Measurements from ENCODE around the gene ITFG2. TPM values are rescaled to one million over a fixed set of nuclear protein-coding genes. Genes with fewer than 3 reads are reported as not detected.
A peak's percentile ranks its signal among the peaks of the same experiment; 100 is the strongest.

Gene ITFG2
- total and polyA plus RNA-seq, 12 donors: 10.4 to 30.3 (median 13.3) TPM

GRCh38 chr12:2845280-2845679 lies 32.8 kb downstream of the ITFG2 start:
- no peaks in the 10 kb centered on the region for H3K9me3 ChIP-seq
- H3K4me1 ChIP-seq: peaks cover 0 to 15% (median 0%) of the 10 kb centered on the region in 9 donors
- TF ChIP-seq CTCF (IDR thresholded peaks at IDR 0.05): no peak
- H3K27me3 ChIP-seq: no peaks in the 10 kb centered on the region
- no peak overlapping the region for H3K4me3 ChIP-seq
- DNase-seq (peak; percentile 28 to 50), ATAC-seq (peak; percentile 18 to 87 (median 70))
- 36 to 52% methylated on average over 6 of the region's 6 CpGs for WGBS, 2 donors
- H3K36me3 ChIP-seq: peaks cover 0 to 23% (median 0%) of the 10 kb centered on the region in 9 donors
- peak overlapping the region in 5 of 10 donors; percentile 19 to 63 (median 36) for H3K27ac ChIP-seq
- intact Hi-C loops (cut with DNase I): loop anchor here in 1 of 10 donors (5.0 kb wide), 1 partner anchor 192 kb away; no protein-coding TSS in a partner anchor

- Histone ChIP-seq H3K4me1 (peaks cover 0 to 5% (median 0%) of the 10 kb centered on the region in 9 donors), H3K4me3 (no peak overlapping the region), H3K27me3 (no peaks in the 10 kb centered on the region), H3K9me3 (no peaks in the 10 kb centered on the region), H3K27ac (no peak overlapping the region), H3K36me3 (peaks cover 0 to 10% (median 0%) of the 10 kb centered on the region in 9 donors)
- DNase-seq (no peak), ATAC-seq (no peak)
- no peak for TF ChIP-seq CTCF (IDR thresholded peaks at IDR 0.05)
- 86 to 89% methylated on average over 3 of the region's 3 CpGs for WGBS, 2 donors
- intact Hi-C loops (cut with DNase I): loop anchor here in 8 of 10 donors (5.0 to 10.0 kb wide), 3 partner anchors 93 to 183 kb away; no protein-coding TSS in a partner anchor
Measured at GRCh38 chr12:2851931-2852330, 39.5 kb downstream of the ITFG2 start.

- Histone ChIP-seq H3K4me1 (peaks cover 0 to 5% (median 0%) of the 10 kb centered on the region in 9 donors), H3K36me3 (peaks cover 0 to 13% (median 0%) of the 10 kb centered on the region in 9 donors), H3K27ac (no peak overlapping the region), H3K9me3 (no peaks in the 10 kb centered on the region), H3K4me3 (no peak overlapping the region), H3K27me3 (no peaks in the 10 kb centered on the region)
- DNase-seq (peak; percentile 85), ATAC-seq (peak; percentile 77 to 94 (median 90))
- WGBS, 2 donors: 16 to 18% methylated on average over 11 of the region's 11 CpGs
- peak; percentile 77 to 89 (median 87) for TF ChIP-seq CTCF (IDR thresholded peaks at IDR 0.05)
- intact Hi-C loops (cut with DNase I): loop anchor here in 8 of 10 donors (5.0 to 10.0 kb wide), 3 partner anchors 91 to 181 kb away; no protein-coding TSS in a partner anchor
Measured at GRCh38 chr12:2853626-2854025, 41.2 kb downstream of the ITFG2 start.

- Histone ChIP-seq H3K4me3 (no peak overlapping the region), H3K27ac (no peak overlapping the region), H3K4me1 (peaks cover 0 to 5% (median 0%) of the 10 kb centered on the region in 9 donors), H3K27me3 (no peaks in the 10 kb centered on the region), H3K9me3 (no peaks in the 10 kb centered on the region), H3K36me3 (peaks cover 0 to 25% (median 0%) of the 10 kb centered on the region in 9 donors)
- DNase-seq (no peak), ATAC-seq (no peak)
- no peak for TF ChIP-seq CTCF (IDR thresholded peaks at IDR 0.05)
- 93% methylated on average over 25 of the region's 25 CpGs for WGBS, 2 donors
- intact Hi-C loops (cut with DNase I): loop anchor here in 8 of 10 donors (5.0 to 10.0 kb wide), 3 partner anchors 90 to 180 kb away; no protein-coding TSS in a partner anchor
Measured at GRCh38 chr12:2854669-2855453, 42.4 kb downstream of the ITFG2 start.

Measured in heart right ventricle (tissue), 16 donors.